C4-2B (cell line): Measurements from ENCODE around the gene SLC6A11.

Experiments used
- ZFX ChIP-seq: fragments of 450-650 bp; IDR thresholded peaks from 2 replicates; pipeline ENCODE4 v1.6.1; 2017
- TF ChIP-seq, protein P1 (sequence below): fragments of 450-650 bp; conservative IDR thresholded peaks from 2 replicates; pipeline ENCODE4 v1.5.1; 2017; ENCODE audit warnings: mild to moderate bottlenecking

DNA sequence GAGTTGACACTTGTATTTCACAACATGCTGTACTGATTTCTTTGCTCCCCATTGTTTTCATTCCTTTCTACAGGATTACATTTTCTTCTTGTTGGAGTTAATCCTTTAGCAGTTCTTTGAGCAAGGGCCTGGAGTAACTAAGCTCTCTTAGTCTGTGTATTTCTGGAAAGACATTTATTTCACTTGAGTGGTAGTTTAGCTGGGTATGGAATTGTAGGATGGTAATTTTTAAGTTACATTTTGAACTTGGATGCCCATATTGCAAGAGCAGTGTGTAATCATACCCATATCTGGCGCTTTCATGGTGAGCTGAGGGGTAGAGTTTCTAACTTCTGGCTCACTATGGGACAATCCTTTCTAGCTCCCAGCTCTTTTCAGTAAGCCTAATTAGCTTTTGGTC, 74.6 kb downstream of the SLC6A11 start:
- TF ChIP-seq, protein P1, sequence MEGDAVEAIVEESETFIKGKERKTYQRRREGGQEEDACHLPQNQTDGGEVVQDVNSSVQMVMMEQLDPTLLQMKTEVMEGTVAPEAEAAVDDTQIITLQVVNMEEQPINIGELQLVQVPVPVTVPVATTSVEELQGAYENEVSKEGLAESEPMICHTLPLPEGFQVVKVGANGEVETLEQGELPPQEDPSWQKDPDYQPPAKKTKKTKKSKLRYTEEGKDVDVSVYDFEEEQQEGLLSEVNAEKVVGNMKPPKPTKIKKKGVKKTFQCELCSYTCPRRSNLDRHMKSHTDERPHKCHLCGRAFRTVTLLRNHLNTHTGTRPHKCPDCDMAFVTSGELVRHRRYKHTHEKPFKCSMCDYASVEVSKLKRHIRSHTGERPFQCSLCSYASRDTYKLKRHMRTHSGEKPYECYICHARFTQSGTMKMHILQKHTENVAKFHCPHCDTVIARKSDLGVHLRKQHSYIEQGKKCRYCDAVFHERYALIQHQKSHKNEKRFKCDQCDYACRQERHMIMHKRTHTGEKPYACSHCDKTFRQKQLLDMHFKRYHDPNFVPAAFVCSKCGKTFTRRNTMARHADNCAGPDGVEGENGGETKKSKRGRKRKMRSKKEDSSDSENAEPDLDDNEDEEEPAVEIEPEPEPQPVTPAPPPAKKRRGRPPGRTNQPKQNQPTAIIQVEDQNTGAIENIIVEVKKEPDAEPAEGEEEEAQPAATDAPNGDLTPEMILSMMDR, result no peak
- no peak for TF ChIP-seq ZFX
